Ovary (tissue), 3 donors: Measurements from ENCODE around the gene SPTSSB.

Experiments
- CTCF ChIP-seq, 3 donors: fragments of 450-650 bp in 2 of 3; fragments of 200-600 bp in 1 of 3; IDR thresholded peaks; one replicate each; pipeline versions ENCODE4 v1.5.1 to v1.8.0; 2016 to 2022; ENCODE audit warnings: antibody characterized with exemption in 3 of 3, mild to moderate bottlenecking in 1 of 3
- EP300 ChIP-seq: sonication (generic); formaldehyde crosslinking; IDR thresholded peaks from one replicate; pipeline ENCODE4 v1.6.1; 2017; ENCODE audit warnings: antibody characterized with exemption
- POLR2A ChIP-seq: fragments of 450-650 bp; IDR thresholded peaks from one replicate; pipeline ENCODE4 v1.6.1; 2017; ENCODE audit warnings: antibody characterized with exemption, mild to moderate bottlenecking, moderate library complexity
- donor health status: DM: no; HTN: no; CAD: no.

GRCh38 chr3:161343986-161344385 is 27.3 kb downstream of the SPTSSB start:
- TF ChIP-seq CTCF (IDR thresholded peaks at IDR 0.05), result no peak
- no peak for TF ChIP-seq EP300
- TF ChIP-seq POLR2A, result no peak
